Stimulated activated CD4-positive, alpha-beta T cell treated with anti-CD3 and anti-CD28 coated beads, Interleukin-2, amount 100 ng/mL, for 4 hours (primary cell): ENCODE results near the gene DENND2A.
"Not testable (repeated sequence)": the region's sequence is repeated elsewhere in the genome, so short reads cannot be mapped to it uniquely, and the experiment has no call there.

ENCODE experiments used
- DNase-seq: peaks from one replicate; pipeline ENCODE4 v3.0.0-alpha.2; 2020; ENCODE audit warnings: low read depth

Gene DENND2A

GRCh38 chr7:140640727-140641523, at the start of gene DENND2A:
Gene DENND2A, minus strand, starts transcription at chr7:140640813. Its CDS starts 38,416 bp downstream, at chr7:140602397.
- DNase-seq, result no peak

- DNase-seq, result no peak
Observed at GRCh38 chr7:140689199-140690152, 48.9 kb upstream of the DENND2A start.

GRCh38 chr7:140688341-140688740, 47.7 kb upstream of the DENND2A start:
- no peak for DNase-seq

GRCh38 chr7:140686921-140687320, 46.3 kb upstream of the DENND2A start:
- no peak for DNase-seq

GRCh38 chr7:140685407-140686087, 44.9 kb upstream of the DENND2A start:
- DNase-seq, result no peak

- no peak for DNase-seq
Observed at GRCh38 chr7:140684066-140684950, 43.7 kb upstream of the DENND2A start.

GRCh38 chr7:140683657-140684056, 43.0 kb upstream of the DENND2A start:
- DNase-seq, result no peak

- DNase-seq, result no peak
Observed at GRCh38 chr7:140681766-140682165, 41.2 kb upstream of the DENND2A start.

- DNase-seq, result no peak
Observed at GRCh38 chr7:140680886-140681285, 40.3 kb upstream of the DENND2A start.

GRCh38 chr7:140679186-140679585, 38.6 kb upstream of the DENND2A start:
- no peak for DNase-seq

GRCh38 chr7:140678816-140679130, 38.2 kb upstream of the DENND2A start:
- no peak for DNase-seq

- DNase-seq, result no peak
Observed at GRCh38 chr7:140678081-140678815, 37.6 kb upstream of the DENND2A start.

- no peak for DNase-seq
Observed at GRCh38 chr7:140677496-140677895, 36.9 kb upstream of the DENND2A start.

GRCh38 chr7:140676956-140677355, 36.3 kb upstream of the DENND2A start:
- DNase-seq, result not testable (repeated sequence)

GRCh38 chr7:140676306-140676705, 35.7 kb upstream of the DENND2A start:
- no peak for DNase-seq

- no peak for DNase-seq
Observed at GRCh38 chr7:140675726-140676125, 35.1 kb upstream of the DENND2A start.

GRCh38 chr7:140674899-140675701, 34.5 kb upstream of the DENND2A start:
- DNase-seq, result no peak

GRCh38 chr7:140674356-140674800, 33.8 kb upstream of the DENND2A start:
- no peak for DNase-seq

- no peak for DNase-seq
Observed at GRCh38 chr7:140673774-140674155, 33.2 kb upstream of the DENND2A start.
